CD4-positive, alpha-beta T cell treated with Interleukin-12 subunit alpha and Interleukin-12 subunit beta, for 1 hour (primary cell): ENCODE results near the gene MAD1L1.
"Not testable (repeated sequence)": the region's sequence is repeated elsewhere in the genome, so short reads cannot be mapped to it uniquely, and the experiment has no call there.

Source experiments
- DNase-seq: peaks from one replicate; pipeline ENCODE4 v3.0.0-alpha.2; 2020

The MAD1L1 gene

GRCh38 chr7:1976521-1976920, 256.2 kb downstream of the MAD1L1 start:
- DNase-seq, result not testable (repeated sequence)

DNA sequence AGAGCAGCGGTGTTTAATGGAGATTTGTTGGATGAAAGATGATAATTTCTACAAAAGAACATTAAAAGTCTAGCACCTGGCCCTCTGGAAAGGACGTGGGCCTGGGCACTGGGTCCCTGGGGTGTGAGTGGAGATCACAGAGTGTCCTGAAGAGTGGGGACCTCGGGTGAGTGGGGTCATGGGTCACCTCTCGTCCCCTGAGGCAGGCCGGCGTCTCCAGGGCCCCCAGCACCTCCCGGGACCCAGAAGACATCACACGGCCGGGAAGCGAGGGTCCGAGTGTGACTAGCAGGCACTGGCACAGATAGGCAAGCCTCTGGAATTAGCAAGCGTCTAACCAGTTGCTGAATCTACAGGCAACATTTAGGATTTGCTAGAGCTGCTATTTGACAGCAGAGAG, 257.2 kb downstream of the MAD1L1 start:
- no peak for DNase-seq

GRCh38 chr7:1975179-1975578, 257.6 kb downstream of the MAD1L1 start:
- DNase-seq, result no peak

DNA sequence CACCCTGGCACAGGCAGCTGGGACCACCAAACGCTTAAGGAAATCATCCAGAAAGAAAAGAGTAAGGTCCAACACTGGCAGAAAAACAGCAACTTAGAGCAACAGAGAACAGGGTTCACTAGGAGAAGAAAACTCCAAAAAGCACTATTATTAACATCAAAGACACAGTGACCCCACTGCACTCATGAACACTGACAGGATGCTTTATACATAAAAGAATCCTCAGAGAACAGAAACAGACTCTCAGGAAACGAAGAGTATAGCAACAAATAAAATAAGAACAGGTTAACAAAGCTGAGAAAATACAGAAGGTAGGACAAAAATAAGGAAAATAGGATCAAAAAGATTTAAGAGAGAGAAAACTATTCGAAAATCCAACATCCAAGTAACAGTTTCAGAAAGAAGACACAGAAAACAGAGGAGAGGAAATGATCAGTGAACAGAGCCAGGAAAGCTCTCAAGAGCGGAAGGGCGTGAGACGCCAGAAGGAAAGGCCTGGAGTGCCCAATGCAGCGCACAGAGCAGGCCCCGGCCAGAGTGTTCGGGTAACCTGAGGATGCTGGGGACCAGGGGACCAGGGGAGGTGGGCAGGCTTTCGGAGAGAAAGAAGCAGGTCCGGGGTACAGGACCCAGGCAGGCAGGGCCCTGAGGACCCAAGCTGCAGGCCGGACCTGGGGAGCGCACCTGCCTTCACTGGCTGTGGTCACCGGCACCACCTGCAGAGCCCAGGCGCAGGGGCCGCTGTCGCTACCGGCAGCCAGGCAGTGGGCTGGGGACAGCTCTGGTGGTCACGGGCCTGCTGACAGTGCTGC, 258.2 kb downstream of the MAD1L1 start:
- no peak for DNase-seq

DNA sequence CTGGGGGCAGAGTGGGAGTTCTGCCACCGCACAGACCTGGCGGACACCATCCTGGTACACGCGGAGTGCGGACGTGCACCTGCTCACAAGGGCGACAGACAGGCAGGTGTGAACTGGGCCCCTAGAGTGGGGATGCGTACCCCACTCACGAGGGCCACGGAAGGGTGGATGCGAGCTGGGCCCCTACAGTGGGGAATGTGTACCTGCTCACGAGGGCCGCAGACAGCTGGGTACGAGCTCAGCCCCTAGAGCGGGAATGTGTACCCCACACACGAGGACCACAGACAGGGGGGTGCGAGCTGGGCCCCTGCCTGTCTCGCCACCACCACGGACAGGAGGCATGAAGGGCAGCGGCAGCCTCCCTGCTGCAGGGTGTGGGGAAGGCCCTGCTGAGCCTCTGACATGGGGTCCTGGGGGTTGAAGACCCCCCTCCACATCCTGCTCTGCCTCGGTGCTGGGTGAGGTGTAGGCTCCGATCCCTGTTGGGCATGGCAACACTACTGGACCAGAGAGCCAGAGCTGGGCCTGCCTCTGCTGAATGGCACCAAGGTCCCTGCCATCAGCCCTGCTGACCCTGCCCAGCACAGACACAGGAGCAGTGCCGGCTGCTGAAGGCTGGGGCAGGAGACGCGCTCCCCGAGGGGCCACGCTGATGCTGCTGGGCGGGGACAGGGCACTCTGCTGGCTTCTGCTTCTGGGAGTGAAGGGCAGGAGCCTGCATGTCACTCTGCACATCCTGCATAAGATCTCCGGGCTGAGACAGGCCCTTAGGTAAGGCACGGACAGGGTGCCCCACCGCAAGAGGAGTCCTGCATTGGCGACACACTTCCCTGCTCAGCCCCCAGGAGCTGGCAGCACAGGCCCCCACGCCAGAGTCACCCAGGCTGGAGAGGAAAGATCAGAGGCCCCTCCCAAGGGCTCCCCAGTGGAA, 259.2 kb downstream of the MAD1L1 start:
- no peak for DNase-seq

GRCh38 chr7:1972744-1973143, 260.0 kb downstream of the MAD1L1 start:
- no peak for DNase-seq

GRCh38 chr7:1971946-1972654, 260.6 kb downstream of the MAD1L1 start:
- DNase-seq, result no peak

DNA sequence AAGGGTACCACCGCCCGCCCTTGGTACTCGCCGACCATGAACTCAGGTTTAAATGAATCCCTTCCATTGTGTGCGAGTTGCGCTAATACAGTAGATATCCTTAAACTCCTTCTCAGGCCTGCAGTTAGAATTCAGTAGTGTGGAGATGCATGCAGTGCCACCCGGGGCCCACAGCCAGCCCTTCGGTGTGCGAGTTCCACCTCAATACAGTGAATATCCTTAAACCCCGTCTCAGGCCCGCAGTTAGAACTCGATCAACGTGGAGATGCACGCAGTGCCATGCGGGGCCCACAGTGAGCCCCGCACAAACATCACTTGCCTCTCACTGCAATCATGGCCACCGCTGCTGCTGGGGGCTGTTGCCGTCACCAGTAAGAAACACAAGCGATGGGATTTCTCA, 261.9 kb downstream of the MAD1L1 start:
- no peak for DNase-seq

GRCh38 chr7:1970285-1970660, 262.5 kb downstream of the MAD1L1 start:
- not testable (repeated sequence) for DNase-seq

DNA sequence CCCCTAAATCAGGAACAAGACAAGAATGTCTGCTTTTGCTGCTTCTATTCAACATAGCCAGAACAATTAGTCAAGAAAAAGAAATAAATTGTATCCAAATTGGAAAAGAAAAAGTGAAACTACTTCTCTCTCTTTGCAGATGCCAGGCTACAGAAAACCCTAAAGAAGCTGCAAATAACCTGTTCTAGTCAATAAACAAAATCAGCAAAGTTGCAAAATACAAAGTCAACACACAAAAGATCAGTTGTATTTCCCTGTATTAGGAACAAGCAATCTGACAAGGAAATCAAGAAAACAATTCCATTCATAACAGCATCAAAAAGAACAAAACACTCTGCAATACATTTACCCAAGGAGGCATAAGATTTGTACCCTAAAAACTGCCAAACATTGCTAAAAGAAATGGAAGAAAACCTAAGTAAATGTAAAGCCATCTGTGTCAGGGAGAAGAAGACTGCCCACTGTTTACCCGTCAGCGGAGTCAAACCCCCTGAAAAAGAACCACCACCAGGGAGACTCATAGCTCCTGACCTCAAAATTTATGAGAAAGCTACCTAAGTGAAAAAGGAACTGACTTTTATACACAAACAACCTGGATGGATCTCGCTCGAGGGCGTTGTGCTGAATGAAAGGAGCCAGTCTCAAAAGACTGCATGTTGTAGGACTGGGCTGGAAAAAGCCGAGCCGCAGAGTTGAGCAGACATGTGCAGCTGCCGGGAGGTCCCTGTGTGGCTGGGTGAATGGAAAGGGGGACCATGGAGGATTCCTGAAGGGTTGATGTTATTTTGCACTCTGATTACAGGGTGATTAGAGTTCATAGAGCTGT, 263.1 kb downstream of the MAD1L1 start:
- no peak for DNase-seq

GRCh38 chr7:1968397-1969111, 264.2 kb downstream of the MAD1L1 start:
- DNase-seq, result no peak

DNA sequence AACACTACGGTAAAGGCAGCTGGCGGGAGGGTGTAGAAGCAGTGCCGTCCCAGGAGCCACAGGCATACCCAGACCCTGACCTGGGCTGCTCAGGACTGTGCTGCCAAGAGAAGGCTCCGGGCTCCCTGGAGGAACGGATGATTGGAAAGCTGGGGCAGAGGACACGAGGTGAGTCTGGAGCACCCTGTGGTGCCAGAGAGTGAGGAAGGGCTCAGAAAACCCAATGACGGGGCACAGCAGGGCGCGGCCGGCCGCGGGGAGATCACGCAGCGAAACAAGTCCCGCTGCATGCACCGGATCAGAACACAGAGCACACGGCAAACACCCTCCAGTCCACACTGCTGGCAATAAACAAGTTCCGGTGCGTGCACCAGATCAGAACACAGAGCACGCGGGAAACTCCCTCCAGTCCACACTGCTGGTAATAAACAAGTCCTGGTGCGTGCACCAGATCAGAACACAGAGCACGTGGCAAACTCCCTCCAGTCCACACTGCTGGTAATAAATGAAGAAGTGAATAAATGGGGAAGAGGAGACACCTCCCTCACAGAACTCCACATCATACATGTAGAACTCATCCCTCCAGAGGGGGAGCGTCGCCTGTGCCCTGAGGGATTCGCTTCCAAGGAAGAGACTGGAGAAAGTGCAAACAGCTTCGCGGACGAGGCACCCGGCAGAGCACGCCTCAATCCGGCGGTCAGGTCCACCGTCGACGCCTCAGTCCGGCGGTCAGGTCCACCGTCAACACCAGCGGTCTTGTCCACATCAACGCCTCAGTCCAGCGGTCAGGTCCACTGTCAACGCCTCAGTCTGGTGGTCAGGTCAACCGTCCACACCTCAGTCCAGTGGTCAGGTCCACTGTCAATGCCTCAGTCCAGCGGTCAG, 265.0 kb downstream of the MAD1L1 start:
- DNase-seq, result no peak

DNA sequence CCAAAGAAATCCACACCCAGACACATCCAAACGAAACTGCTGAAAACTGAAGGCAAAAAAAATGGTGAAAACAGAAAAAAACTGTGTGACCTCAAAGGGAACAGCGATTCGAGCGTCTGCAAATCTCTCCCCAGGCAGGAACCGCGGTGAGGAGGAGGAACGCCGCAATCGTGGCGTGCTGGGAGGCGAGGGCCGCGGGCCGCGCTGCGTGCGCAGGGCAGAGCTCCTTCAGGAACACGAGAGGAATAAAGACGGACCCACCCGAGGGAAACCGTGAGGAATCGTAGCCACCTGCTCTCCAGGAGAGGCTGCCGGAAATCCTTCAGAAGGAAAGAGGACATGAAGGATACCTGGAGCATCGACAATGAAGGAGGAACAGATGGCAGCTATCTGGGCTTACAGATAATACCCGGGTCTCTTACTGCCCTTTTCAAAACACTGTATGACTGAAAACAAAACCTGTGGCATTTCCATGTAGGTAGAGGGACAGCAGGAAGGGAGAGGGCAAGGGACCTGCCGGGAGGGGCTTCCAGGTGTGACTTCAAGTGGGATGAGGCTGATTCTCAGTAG, 266.0 kb downstream of the MAD1L1 start:
- DNase-seq, result no peak

DNA sequence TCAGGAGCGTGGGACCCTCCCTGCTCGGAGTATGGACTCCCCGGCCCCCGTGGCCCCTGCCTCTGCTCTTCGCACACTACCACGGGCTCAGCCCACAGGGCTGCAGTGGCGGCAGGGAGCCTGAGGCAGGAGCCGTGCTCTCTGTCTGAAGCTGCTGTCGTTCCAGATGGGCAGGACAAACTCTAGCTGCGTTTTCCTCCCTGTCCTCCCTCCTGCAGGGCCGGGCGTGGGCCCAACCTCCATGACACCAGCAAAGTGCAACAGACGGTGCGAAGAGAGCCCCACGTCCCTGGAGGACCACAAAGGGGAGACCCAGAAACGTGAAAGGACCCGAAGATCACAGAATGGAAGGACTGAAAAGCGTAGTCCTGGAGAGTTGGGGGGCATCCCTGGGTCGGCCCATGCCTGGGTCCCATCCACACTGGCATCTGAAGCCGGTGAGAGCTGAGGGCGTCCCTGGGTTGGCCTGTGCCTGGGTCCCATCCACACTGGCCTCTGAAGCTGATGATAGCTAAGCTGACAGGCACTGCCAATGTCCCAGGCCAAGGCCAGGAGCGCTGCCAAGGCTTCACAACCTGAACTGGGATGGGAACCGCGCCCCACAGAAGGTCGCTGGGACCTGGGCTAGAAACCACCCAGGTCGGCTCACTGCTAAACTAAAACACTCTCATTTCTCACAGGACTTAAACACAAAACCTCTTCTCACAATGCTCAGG, 267.0 kb downstream of the MAD1L1 start:
- no peak for DNase-seq

- no peak for DNase-seq
Observed at GRCh38 chr7:1964913-1965578, 267.7 kb downstream of the MAD1L1 start.

DNA sequence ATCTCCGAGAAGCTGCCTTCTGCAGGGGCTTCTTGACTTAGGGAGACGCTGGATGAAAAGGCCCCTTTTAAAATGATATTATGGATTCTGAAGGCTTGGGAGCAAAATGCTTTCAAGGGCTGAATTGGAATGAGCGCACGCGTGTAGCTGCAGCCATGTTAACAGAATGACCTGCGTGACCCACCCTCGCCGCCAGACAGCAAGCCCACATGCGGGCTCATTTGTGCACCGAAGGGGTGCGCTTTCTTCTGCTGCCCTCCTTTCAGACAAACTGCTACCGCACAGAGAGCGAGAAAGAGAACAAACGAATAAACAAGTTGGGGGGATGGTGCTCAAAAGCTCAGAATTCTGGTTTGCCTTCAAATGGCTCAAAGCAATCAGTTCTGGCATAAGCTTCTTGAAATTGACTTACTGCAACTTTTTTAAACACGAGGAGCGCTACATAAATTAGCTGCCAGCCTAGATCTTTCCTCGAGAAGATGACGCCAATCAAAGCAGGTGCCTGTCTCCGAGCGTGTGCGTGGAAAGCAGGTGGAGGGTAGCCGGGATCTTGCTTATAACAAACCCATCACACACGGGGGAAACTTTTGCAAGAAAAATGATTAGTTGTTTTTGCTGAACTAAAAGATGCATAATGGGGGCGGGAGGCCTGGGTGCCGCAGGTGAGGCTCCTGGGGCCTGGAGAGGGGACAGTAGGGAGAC, 268.4 kb downstream of the MAD1L1 start:
- DNase-seq, result no peak

DNA sequence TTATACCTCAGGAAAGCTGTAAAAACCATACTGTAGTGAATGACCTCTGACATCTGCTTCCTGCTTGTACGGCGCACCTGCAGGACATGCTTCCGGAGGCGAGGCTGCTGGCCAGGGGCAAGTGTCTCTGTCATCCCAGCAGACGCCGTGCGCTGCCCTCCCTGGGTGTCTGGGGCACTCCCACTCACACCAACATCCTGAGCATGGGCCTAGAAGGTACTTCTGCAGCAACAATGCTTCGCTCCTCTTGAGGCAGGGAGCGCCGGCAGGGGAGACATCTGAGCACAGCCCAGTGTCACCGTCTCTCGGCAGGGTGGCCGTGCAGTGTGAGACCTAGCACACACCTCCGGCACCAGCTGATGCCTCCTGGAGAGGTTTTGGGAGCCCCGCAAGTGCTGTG, 269.2 kb downstream of the MAD1L1 start:
- no peak for DNase-seq

- peak; percentile 55 for DNase-seq
Observed at GRCh38 chr7:1961701-1962276, 271.0 kb downstream of the MAD1L1 start.
